ENCODE data around the gene RNF130.

RNF130 gene

GRCh38 chr5:180084638-180085561, 13.3 kb upstream of the RNF130 start:
- no peak for DNase-seq

DNA sequence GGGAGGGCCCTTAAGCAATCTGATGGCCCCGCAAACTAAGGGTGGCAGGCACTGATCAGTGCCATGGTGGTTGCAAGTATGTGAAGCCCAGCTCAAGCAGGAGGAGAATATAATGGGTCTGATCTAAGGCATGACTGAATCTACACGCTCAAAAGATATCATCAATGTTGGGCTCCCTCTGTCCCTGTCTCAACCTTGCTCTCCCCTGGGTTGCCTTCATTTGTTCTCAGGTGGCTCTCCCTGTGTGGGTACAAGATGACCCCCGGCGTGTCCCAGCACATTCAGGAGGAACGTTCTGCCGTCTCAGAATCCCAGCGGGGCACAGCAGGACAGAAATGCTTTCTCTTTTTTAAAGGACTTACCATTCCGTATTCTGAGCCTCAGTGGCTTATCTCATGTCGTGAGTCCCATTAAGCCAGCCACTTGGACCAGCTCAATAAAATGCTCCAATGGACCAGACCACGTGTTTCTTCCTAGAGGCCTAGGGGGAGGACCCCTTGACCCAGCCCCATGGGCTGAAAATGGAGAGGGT, 12.0 kb upstream of the RNF130 start:
- no peak for DNase-seq

DNA sequence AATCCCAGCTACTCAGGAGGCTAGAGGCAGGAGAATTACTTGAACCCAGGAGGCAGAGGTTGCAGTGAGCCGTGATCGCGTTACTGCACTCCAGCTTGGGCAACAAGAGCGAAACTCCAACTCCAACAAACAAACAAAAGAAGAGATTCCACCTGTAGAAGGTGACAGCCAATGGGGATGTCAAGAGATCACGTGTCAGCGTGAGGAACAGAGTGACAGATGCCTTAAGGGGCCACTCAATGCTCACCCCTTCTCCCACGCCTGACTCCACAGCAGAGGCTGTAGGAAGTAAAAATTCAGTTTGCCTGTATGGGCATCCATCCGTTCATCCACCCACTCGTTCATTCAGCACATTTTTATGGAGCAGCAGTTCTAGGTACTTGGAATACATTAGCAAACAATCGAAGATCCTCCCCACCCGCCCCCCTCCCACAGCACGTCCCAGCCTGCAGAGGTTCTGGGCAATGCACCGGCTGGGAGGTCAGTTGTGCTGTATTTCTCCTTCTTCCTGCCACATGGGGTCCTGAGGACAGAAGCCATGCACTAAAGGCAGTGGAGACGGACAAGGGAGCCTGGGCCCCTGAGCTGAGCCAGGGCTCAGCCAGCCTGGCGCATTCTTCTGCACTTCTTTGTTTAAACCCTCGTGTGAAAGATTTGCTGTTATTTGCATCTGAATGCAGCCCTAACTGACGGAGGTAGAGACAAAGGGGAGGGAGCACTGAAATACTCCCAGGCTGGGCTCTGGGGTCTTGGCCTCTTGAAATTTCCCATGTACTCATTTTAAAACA, 11.3 kb upstream of the RNF130 start:
- DNase-seq: no peak

- DNase-seq: no peak
Measured at GRCh38 chr5:180081481-180081880, 9.9 kb upstream of the RNF130 start.

GRCh38 chr5:180080486-180081280, 9.1 kb upstream of the RNF130 start:
- DNase-seq: peak; percentile 62

DNA sequence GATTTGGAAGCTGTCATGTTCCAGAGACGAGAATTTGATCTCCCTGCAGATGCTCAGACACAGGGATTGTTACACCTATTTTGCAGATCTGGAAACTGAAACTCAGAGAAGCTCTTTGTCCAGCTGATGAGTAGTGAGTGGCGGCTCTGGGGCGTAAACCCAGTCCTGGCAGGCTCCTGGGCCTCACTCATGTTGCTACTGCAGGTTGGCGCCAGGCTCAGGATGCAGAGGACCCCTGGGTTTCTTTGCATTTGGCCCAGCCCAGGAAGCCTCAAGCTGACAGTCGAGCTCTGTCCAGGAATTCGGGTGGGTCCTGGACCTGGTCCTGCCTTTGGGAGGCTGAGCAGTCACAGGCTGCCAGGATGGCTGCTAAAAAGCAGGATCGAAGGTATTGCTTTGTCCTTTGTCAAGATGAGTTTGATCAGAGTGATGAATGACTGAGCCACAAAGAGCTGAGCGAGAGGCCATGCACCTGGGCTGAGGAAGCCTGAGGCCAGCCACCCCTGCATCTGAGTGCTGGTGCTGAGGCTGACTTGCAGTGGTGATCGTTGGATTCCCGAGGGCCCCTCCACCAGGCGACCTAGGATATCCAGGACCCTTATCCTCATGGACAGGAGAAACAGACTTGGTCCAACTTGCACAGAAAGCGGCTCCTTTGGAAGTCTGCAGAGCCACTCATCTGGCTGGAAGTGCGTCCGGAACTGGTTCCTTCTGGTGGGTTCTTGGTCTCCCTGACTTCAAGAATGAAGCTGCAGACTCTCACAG, 8.3 kb upstream of the RNF130 start:
- no peak for DNase-seq

DNA sequence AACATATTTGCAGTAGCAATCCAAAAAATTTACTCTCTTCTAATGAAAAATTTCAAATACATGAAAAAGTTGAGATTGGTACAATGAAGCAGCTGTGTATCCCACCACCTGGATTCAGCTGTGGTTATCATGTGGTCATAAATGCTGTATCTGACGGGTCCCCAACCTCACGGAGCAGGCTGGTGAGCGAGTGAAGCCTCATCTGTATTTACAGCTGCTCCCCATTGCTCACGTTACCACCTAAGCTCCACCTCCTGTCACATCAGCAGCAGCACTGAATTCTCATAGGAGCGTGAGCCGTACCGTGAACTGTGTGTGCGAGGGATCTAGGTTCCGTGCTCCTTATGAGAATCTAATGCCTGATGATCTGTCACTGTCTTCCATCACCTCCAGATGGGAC, 6.8 kb upstream of the RNF130 start:
- no peak for DNase-seq

DNA sequence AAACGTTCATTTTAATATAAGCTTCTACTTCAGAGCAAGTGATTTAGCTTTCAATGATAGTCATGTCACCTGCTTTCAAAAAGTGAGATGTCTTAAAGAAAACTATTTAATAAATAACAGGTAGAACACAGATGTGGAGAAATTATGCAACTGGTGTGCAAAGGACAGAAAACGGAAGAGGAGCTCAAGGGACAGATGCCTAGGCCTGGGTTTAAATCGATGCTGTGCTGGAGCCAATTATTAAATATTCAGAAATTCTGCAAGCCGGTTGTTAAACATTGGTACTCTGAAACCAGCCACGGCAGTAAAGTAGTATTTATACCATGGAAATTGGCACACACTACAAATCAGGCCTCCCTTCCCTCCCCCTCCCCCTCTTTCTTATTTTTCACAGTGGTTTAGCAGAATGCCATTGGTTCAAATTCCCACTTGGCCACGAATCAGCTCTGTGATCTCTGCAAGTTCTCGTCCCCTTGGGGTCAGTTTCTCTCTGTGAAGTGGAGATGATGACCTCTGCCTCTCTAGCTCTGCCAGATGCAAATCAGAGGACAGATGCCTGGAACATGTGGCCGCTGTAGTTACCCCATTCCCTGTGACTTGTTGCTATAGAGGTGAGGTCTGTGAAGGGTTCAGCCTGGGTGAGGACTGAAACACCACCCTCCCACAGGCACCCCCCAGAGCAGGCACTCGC, 6.2 kb upstream of the RNF130 start:
- DNase-seq: no peak

- no peak for DNase-seq
Measured at GRCh38 chr5:180075703-180076102, 4.1 kb upstream of the RNF130 start.

DNA sequence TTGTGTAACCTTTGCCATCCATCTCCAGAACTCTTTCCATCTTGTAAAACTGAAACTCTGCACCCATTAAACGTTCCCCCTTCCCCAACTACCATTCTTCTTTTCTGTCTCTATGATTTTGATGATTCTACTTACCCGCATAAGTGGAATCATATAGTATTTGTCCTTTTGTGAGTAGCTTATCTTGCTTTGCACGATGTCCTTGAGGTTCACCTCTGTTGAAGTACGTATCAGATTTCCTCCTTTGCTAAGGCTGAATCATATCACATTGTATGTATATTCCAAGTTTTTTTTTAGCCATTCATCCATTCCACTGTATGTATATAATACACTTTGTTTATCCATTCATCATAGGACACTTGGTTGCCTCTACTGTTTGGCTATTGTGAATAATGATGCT, 2.9 kb upstream of the RNF130 start:
- DNase-seq: no peak

- peak; percentile 32 for DNase-seq
Measured at GRCh38 chr5:180072556-180072955, 997 bp upstream of the RNF130 start.

GRCh38 chr5:180072256-180072548, 643 bp upstream of the RNF130 start:
- DNase-seq: no peak

DNA sequence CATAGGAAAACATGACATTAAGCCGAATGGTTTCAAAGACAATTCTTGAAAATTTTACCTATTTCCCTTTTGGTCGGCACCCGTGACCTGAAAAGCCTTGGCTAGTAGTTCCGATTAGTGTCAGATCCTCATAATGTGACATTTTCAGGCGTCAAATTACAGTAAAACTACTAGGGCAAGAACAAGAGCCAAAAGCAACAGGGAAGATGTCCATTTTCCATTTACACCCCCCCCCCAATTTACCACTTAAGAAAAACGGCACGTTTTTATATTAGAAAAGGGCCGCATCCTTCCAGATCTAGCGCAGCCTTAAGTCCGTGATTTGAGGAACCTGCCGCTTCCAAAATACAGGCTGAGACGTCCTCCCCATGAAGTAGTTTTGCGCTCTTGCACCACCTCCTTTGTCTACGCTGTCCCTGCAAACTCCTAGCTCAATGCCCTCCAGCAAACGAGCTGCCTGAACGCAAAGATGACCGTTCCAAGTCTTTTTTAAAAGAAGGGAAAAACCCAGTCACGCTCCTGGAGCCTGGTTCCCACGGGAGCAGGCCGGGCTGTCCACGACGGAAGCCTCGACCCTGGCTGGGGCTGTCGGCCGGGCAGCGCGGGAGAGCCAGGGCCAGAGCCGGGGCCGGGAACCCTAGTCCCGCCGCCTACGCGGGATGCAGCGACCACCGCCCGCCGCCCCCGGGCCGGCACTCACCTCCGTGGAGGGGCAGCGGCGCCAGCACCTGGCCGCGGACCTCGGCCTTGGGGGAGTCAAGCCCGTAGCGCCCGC, 616 bp downstream of the RNF130 start:
- DNase-seq: no peak

- peak; percentile 33 for DNase-seq
Measured at GRCh38 chr5:180069589-180070247, 1.8 kb downstream of the RNF130 start.

DNA sequence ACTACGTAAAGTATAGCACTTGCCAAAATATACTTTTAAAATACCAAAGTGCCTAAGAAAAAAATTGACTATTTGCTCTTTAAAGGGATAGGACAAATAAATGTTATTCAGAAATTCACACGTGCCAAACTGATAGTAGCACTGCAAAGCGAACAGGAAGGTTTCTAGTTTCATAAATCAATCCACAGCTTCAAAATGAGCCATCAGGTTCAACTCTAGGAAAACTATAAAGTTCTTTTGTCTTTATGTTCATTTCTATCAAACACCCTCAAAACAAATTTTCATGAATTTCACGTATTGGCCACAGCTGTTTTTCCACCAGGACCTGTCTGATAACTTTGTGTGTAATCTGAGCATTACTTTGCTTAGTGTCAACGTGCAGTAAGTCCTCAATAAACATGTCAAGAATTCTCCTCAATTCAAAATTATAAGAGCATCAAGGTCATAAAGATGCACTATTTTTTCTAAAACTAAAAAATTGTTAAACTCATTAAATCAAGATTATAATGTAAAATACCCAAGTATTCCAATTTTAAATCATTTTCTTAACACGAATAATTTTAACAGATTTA, 3.0 kb downstream of the RNF130 start:
- DNase-seq: no peak

GRCh38 chr5:180067986-180068385, 3.6 kb downstream of the RNF130 start:
- no peak for DNase-seq

GRCh38 chr5:180060192-180060591, 11.4 kb downstream of the RNF130 start:
- no peak for DNase-seq

DNA sequence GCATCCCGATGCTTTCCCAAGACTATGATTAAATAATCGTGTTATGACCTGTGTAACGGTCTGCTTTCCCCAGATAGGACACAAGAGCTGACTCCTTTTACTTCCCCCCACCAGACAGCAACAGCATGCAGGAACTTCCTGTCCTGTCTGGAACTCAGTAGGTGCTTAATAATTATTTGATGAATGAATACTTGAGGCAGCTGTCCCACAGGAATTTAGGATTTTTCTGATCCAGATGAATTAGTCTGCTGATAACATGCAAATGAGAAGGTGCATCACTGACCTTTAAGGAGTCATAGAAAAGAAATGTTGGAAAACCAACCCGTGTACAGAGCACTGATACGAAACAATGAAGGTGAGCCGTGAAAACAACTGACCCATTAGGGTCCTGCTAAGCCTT, 12.2 kb downstream of the RNF130 start:
- no peak for DNase-seq

DNA sequence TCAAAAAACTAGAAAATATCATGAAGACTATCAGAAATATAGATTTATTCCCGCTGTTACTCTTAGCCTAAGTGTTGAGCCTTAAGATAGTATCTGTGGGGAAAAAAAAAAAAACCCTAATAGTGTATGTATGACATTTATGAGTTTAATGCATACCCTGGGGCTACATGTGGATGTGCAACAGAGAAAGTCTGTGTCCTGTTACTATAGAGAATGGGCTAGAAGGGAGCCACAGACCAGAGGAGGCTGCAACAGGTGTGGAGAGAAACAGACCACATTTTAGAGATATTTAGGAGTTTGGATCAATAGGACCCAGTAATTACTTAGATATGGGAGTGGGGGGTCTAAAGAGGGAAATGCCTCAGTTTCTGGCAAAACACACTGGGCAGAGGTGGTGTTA, 15.4 kb downstream of the RNF130 start:
- DNase-seq: no peak

DNA sequence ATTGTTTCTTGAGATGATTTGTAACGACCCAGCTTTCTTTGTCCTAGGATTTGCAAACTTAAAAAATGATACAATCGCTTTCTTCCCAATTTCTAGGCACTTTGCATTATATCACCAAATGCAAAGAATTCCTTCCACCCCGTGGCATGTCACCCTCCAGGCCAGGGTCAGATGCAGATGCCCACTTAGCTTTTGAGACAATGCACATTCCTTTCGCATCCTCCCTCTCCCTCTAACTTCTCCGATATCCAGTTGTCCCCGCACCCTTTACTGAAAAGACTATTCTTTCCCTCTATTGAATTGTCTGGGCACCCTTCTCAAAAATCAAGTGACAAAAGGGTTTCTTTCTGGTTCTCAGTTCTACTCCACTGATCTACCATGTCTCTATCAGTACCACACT, 17.3 kb downstream of the RNF130 start:
- no peak for DNase-seq

Data from CD4-positive, alpha-beta T cell treated with Interleukin-17A for 1 hour (primary cell).